IPS DF 19.7 (cell line): ENCODE data around the gene MYO16.

ENCODE experiments used
- DNase-seq: peaks from one replicate; pipeline ENCODE4 v3.0.0-alpha.2; 2013; ENCODE audit warnings: low read depth, low spot score

The MYO16 gene

GRCh38 chr13:108927615-108928014 is 298.2 kb downstream of the MYO16 start:
- DNase-seq, result no peak

GRCh38 chr13:108929532-108930206 is 300.3 kb downstream of the MYO16 start:
- DNase-seq, result no peak

GRCh38 chr13:108932196-108932595 is 302.8 kb downstream of the MYO16 start:
- DNase-seq, result no peak

GRCh38 chr13:108933061-108933460 is 303.6 kb downstream of the MYO16 start:
- no peak for DNase-seq

- no peak for DNase-seq
Observed at GRCh38 chr13:108938155-108938554, 308.7 kb downstream of the MYO16 start.

GRCh38 chr13:108940121-108940520 is 310.7 kb downstream of the MYO16 start:
- no peak for DNase-seq

GRCh38 chr13:108943842-108944241 is 314.4 kb downstream of the MYO16 start:
- no peak for DNase-seq

GRCh38 chr13:108944760-108945159 is 315.3 kb downstream of the MYO16 start:
- DNase-seq, result no peak

- no peak for DNase-seq
Observed at GRCh38 chr13:108947551-108948030, 318.2 kb downstream of the MYO16 start.

- no peak for DNase-seq
Observed at GRCh38 chr13:108948251-108948671, 318.9 kb downstream of the MYO16 start.

- no peak for DNase-seq
Observed at GRCh38 chr13:108950333-108951010, 321.1 kb downstream of the MYO16 start.

GRCh38 chr13:108955741-108956140 is 326.3 kb downstream of the MYO16 start:
- no peak for DNase-seq

GRCh38 chr13:108957369-108958012 is 328.1 kb downstream of the MYO16 start:
- no peak for DNase-seq

- no peak for DNase-seq
Observed at GRCh38 chr13:108958013-108958376, 328.6 kb downstream of the MYO16 start.

- DNase-seq, result no peak
Observed at GRCh38 chr13:108959234-108959633, 329.8 kb downstream of the MYO16 start.

GRCh38 chr13:108960006-108960405 is 330.6 kb downstream of the MYO16 start:
- no peak for DNase-seq

- DNase-seq, result peak; percentile 35
Observed at GRCh38 chr13:108961542-108962125, 332.2 kb downstream of the MYO16 start.

GRCh38 chr13:108962654-108963053 is 333.2 kb downstream of the MYO16 start:
- no peak for DNase-seq

- DNase-seq, result no peak
Observed at GRCh38 chr13:108963276-108963810, 333.9 kb downstream of the MYO16 start.

GRCh38 chr13:108963846-108964600 is 334.6 kb downstream of the MYO16 start:
- DNase-seq, result no peak

- DNase-seq, result no peak
Observed at GRCh38 chr13:108964606-108965005, 335.2 kb downstream of the MYO16 start.
